ENCODE measurements around the gene SOBP.

The SOBP gene, protein sequence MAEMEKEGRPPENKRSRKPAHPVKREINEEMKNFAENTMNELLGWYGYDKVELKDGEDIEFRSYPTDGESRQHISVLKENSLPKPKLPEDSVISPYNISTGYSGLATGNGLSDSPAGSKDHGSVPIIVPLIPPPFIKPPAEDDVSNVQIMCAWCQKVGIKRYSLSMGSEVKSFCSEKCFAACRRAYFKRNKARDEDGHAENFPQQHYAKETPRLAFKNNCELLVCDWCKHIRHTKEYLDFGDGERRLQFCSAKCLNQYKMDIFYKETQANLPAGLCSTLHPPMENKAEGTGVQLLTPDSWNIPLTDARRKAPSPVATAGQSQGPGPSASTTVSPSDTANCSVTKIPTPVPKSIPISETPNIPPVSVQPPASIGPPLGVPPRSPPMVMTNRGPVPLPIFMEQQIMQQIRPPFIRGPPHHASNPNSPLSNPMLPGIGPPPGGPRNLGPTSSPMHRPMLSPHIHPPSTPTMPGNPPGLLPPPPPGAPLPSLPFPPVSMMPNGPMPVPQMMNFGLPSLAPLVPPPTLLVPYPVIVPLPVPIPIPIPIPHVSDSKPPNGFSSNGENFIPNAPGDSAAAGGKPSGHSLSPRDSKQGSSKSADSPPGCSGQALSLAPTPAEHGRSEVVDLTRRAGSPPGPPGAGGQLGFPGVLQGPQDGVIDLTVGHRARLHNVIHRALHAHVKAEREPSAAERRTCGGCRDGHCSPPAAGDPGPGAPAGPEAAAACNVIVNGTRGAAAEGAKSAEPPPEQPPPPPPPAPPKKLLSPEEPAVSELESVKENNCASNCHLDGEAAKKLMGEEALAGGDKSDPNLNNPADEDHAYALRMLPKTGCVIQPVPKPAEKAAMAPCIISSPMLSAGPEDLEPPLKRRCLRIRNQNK

GRCh38 chr6:107489636-107490565 lies at the start of gene SOBP:
TSS of gene SOBP (plus strand) at chr6:107490117. CDS start at chr6:107490617, 500 bp downstream.
- TF ChIP-seq ZNF274 (IDR thresholded peaks at IDR 0.05; ENCODE audit: low read depth, low read length) = no peak
- H3K4me3 ChIP-seq (ENCODE audit: low read length) = peak within 1 kb of the TSS; percentile 60

GRCh38 chr6:107440936-107441335 lies 49.0 kb upstream of the SOBP start:
- TF ChIP-seq ZNF274 (IDR thresholded peaks at IDR 0.05; ENCODE audit: low read depth, low read length) = no peak
- H3K4me3 ChIP-seq (ENCODE audit: low read length) = no peak overlapping the region

GRCh38 chr6:107441682-107442081 lies 48.2 kb upstream of the SOBP start:
- no peak overlapping the region for H3K4me3 ChIP-seq (ENCODE audit: low read length)
- TF ChIP-seq ZNF274 (IDR thresholded peaks at IDR 0.05; ENCODE audit: low read depth, low read length) = no peak

DNA sequence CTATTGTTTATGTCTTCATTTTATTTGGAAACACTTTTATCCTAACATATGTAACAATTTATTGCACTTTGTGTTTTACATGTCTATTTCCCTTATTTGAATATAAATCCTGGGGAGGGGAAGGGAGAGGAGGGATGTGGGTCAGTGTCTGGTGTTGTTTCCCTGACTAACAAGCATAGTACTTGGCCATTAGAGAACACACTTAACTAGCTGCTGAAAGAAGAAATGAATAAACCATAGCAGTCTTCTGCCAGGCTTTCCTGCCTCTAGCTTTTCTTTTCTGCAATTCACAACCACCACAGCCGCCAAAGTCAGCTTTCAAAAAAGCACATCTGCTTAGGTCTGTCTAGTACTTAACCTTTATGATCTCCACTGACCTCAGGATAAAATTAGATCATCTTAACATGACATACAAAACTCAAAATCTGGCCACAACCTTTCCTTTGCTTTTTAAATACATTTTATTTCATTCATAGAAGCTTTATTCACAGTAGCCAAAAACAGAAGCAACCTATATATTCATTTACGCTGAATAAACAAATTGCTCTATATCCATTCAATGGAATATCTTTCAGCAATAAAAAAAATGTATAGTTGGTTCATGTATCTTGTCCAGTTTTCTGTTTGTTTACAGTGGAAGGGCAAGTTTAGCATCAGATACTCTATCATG lies 46.8 kb upstream of the SOBP start:
- no peak overlapping the region for H3K4me3 ChIP-seq (ENCODE audit: low read length)
- no peak for TF ChIP-seq ZNF274 (IDR thresholded peaks at IDR 0.05; ENCODE audit: low read depth, low read length)

GRCh38 chr6:107443608-107444267 lies 46.2 kb upstream of the SOBP start:
- TF ChIP-seq ZNF274 (IDR thresholded peaks at IDR 0.05; ENCODE audit: low read depth, low read length) = no peak
- no peak overlapping the region for H3K4me3 ChIP-seq (ENCODE audit: low read length)

- TF ChIP-seq ZNF274 (IDR thresholded peaks at IDR 0.05; ENCODE audit: low read depth, low read length) = no peak
- H3K4me3 ChIP-seq (ENCODE audit: low read length) = no peak overlapping the region
These were observed 45.6 kb upstream of the SOBP start for GRCh38 chr6:107444277-107444676.

DNA sequence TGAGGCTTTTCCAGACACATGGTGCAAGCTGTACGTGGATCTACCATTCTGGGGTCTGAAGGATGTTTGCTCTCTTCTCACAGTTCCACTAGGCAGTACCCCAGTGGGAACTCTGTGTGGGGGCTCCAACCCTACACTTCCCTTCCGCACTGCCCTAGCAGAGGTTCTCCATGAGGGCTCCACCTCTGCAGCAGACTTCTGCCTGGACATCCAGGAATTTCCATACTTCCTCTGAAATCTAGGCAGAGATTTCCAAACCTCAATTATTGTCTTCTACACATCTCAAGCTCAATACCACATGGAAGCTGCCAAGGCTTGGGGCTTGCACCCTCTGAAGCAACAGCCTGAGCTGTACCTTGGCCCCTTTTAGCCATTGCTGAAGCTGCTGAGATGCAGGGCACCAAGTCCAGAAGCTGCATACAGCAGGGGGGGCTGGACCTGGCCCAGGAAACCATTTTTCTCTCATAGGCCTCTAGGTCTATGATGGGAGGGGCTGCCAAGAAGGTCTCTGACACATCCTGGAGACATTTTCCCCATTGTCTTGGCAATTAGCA lies 42.2 kb upstream of the SOBP start:
- H3K4me3 ChIP-seq (ENCODE audit: low read length) = no peak overlapping the region
- no peak for TF ChIP-seq ZNF274 (IDR thresholded peaks at IDR 0.05; ENCODE audit: low read depth, low read length)

- no peak overlapping the region for H3K4me3 ChIP-seq (ENCODE audit: low read length)
- TF ChIP-seq ZNF274 (IDR thresholded peaks at IDR 0.05; ENCODE audit: low read depth, low read length) = no peak
These were observed 41.1 kb upstream of the SOBP start for GRCh38 chr6:107448776-107449175.

GRCh38 chr6:107458672-107459282 lies 31.1 kb upstream of the SOBP start:
- H3K4me3 ChIP-seq (ENCODE audit: low read length) = peak overlapping the region; percentile 87
- TF ChIP-seq ZNF274 (IDR thresholded peaks at IDR 0.05; ENCODE audit: low read depth, low read length) = no peak

DNA sequence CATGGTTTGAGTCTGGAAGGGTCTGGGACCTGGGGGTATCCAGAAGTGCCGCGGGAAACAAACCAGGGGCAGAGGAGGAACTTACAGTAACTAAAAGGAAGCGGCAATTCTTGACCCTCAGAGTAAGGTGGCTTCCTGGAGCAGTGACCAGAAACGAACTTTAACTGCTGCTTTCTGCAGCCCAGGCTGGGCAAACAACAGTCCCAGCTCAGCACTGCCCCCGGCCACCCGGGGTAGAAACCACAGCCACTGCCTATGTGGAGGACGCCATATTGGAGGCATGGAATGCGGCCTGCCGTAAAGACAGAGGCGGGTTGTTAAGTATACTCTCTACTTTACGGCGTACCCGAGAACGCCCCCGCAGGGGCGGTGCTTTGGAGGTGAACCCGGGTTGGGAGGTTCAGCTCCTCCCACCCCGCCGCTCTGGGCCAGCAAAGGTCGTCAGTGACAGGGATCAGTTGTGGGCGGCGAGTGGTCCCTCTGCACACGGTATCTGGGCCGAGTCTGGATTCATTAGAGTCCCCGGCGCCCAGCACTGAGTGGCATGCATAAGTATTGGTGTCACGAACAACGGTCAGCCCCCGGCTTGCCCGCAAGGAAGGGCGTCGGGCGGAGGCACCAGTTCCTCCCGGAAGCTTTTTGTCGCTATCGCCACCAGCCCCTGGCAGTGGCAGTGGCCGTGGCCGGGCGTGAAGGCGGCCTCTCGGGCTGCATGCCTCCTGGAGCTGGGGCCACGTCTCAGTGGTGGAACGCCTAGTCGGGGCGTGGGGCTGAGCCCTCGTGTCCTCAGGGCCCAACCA lies 30.4 kb upstream of the SOBP start, which contains the start of gene PDSS2:
PDSS2 (minus strand) TSS at position 282 of the 800 bp plus-strand sequence; CDS start at position 3, 279 bp downstream.
- TF ChIP-seq ZNF274 (IDR thresholded peaks at IDR 0.05; ENCODE audit: low read depth, low read length) = no peak
- H3K4me3 ChIP-seq (ENCODE audit: low read length) = peak within 1 kb of the TSS; percentile 87

DNA sequence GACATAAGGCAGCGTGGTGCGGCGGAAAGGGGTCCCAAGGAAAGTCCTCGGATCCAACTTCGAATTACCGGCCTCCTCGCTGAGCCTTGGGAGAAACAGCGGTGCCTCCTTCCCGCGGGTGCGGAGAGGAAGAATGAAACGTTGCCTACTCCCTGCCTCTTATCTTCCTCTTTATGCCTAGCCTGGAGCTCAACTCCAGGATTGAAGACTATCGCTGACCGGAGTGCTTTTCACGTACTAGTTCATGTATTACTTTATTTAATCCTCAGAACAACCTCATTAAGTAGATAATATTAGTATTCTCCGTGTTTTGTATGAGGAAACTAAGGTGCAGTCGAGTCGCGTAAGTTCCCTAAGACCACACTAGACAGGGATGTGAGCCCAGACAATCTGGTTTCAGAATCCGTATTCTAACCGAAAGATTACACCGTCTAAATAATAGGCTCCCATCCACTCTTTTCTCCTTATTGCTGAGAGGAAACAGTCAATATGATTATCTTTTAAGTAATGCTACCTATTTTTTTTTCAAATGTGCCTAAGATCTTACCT lies 29.8 kb upstream of the SOBP start:
- peak overlapping the region; percentile 87; the same call in 1 of the 2 replicates for H3K4me3 ChIP-seq (ENCODE audit: low read length)
- no peak for TF ChIP-seq ZNF274 (IDR thresholded peaks at IDR 0.05; ENCODE audit: low read depth, low read length)

Data from GM08714 (cell line).